ENCODE measurements around the gene MPRIP.
"Not testable (repeated sequence)": the region's sequence is repeated elsewhere in the genome, so short reads cannot be mapped to it uniquely, and the experiment has no call there.

Gene MPRIP

GRCh38 chr17:17042384-17042736, at the start of gene MPRIP:
Gene MPRIP, plus strand, starts transcription at chr17:17042457. Its CDS starts 392 bp downstream, at chr17:17042849.
- DNase-seq (ENCODE audit: low spot score), result no peak

GRCh38 chr17:16994631-16995030, 47.6 kb upstream of the MPRIP start:
- no peak for DNase-seq (ENCODE audit: low spot score)

- no peak for DNase-seq (ENCODE audit: low spot score)
Observed at GRCh38 chr17:16995930-16996329, 46.3 kb upstream of the MPRIP start.

- not testable (repeated sequence) for DNase-seq (ENCODE audit: low spot score)
Observed at GRCh38 chr17:16996726-16997125, 45.5 kb upstream of the MPRIP start.

GRCh38 chr17:16997514-16998429, 44.5 kb upstream of the MPRIP start:
- DNase-seq (ENCODE audit: low spot score), result peak; percentile 3

- no peak for DNase-seq (ENCODE audit: low spot score)
Observed at GRCh38 chr17:16999931-17000625, 42.2 kb upstream of the MPRIP start.

GRCh38 chr17:17001076-17001777, 41.0 kb upstream of the MPRIP start:
- DNase-seq (ENCODE audit: low spot score), result no peak

- peak; percentile 80 for DNase-seq (ENCODE audit: low spot score)
Observed at GRCh38 chr17:17001874-17002520, 40.3 kb upstream of the MPRIP start.

- DNase-seq (ENCODE audit: low spot score), result not testable (repeated sequence)
Observed at GRCh38 chr17:17002731-17003715, 39.2 kb upstream of the MPRIP start.

- DNase-seq (ENCODE audit: low spot score), result no peak
Observed at GRCh38 chr17:17004251-17004996, 37.8 kb upstream of the MPRIP start.

GRCh38 chr17:17004997-17005614, 37.2 kb upstream of the MPRIP start:
- DNase-seq (ENCODE audit: low spot score), result not testable (repeated sequence)

GRCh38 chr17:17007891-17008290, 34.4 kb upstream of the MPRIP start:
- not testable (repeated sequence) for DNase-seq (ENCODE audit: low spot score)

GRCh38 chr17:17008621-17009397, 33.4 kb upstream of the MPRIP start:
- not testable (repeated sequence) for DNase-seq (ENCODE audit: low spot score)

GRCh38 chr17:17009972-17010371, 32.3 kb upstream of the MPRIP start:
- DNase-seq (ENCODE audit: low spot score), result not testable (repeated sequence)

GRCh38 chr17:17010545-17011034, 31.7 kb upstream of the MPRIP start:
- not testable (repeated sequence) for DNase-seq (ENCODE audit: low spot score)

- not testable (repeated sequence) for DNase-seq (ENCODE audit: low spot score)
Observed at GRCh38 chr17:17011043-17011907, 31.0 kb upstream of the MPRIP start.
